ENCODE results near the gene VAV2. TPM values are rescaled to one million over a fixed set of nuclear protein-coding genes. Genes with fewer than 3 reads are reported as not detected.

Gene VAV2
- total RNA-seq, 2 donors from 2014 or later: 3.4 to 6.0 TPM

DNA sequence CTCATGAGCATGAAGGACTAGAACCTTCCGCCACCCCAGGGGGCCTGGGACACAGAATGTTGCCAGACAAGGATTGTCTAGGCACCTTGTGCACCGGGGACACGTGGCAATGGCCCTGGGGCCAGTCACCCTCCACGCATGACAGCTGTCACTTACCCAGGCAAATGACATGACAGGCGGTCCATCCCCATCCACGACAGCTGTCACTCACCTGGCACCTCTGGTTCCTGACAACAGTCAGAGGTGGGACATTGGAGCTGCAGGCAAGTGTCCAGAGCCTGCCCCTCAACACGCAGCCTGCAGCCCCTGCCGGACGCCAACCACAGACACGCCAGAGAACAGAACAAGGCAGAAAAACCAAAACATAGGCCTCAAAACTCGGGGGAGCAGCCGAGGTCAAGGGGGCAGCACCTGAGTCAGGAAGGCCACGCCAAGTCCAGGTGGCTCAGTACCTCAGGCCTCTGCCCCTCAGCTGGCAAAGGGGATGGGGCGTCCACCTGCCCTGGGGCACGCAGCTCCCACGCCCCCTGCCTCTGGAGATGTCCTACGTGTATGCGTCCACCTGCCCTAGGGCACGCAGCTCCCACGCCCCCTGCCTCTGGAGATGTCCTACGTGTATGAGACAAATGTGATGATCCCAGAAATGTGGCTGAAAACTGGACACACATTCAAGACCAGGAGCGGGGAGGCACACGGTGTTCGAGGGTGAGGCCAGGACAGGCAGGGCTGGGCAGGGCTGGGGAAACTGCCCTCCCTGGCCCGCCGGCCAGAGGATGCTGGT lies 14.5 kb downstream of the VAV2 start:
- DNase-seq (ENCODE audit: low spot score): no peak
- Histone ChIP-seq H3K4me1 (peaks cover 0 to 17% of the 10 kb centered on the region in 2 donors), H3K36me3 (no peaks in the 10 kb centered on the region), H3K9me3 (no peaks in the 10 kb centered on the region), H3K27me3 (no peaks in the 10 kb centered on the region), H3K27ac (no peak overlapping the region), H3K4me3 (no peak overlapping the region)
- TF ChIP-seq, protein P1, sequence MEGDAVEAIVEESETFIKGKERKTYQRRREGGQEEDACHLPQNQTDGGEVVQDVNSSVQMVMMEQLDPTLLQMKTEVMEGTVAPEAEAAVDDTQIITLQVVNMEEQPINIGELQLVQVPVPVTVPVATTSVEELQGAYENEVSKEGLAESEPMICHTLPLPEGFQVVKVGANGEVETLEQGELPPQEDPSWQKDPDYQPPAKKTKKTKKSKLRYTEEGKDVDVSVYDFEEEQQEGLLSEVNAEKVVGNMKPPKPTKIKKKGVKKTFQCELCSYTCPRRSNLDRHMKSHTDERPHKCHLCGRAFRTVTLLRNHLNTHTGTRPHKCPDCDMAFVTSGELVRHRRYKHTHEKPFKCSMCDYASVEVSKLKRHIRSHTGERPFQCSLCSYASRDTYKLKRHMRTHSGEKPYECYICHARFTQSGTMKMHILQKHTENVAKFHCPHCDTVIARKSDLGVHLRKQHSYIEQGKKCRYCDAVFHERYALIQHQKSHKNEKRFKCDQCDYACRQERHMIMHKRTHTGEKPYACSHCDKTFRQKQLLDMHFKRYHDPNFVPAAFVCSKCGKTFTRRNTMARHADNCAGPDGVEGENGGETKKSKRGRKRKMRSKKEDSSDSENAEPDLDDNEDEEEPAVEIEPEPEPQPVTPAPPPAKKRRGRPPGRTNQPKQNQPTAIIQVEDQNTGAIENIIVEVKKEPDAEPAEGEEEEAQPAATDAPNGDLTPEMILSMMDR (IDR thresholded peaks at IDR 0.05): no peak

GRCh38 chr9:133976887-133977286 lies 15.2 kb downstream of the VAV2 start:
- Histone ChIP-seq H3K27ac (no peak overlapping the region), H3K4me3 (no peak overlapping the region), H3K27me3 (no peaks in the 10 kb centered on the region), H3K4me1 (peaks cover 0 to 17% of the 10 kb centered on the region in 2 donors), H3K36me3 (no peaks in the 10 kb centered on the region), H3K9me3 (no peaks in the 10 kb centered on the region)
- TF ChIP-seq, protein P1 (IDR thresholded peaks at IDR 0.05): no peak
- no peak for DNase-seq (ENCODE audit: low spot score)

DNA sequence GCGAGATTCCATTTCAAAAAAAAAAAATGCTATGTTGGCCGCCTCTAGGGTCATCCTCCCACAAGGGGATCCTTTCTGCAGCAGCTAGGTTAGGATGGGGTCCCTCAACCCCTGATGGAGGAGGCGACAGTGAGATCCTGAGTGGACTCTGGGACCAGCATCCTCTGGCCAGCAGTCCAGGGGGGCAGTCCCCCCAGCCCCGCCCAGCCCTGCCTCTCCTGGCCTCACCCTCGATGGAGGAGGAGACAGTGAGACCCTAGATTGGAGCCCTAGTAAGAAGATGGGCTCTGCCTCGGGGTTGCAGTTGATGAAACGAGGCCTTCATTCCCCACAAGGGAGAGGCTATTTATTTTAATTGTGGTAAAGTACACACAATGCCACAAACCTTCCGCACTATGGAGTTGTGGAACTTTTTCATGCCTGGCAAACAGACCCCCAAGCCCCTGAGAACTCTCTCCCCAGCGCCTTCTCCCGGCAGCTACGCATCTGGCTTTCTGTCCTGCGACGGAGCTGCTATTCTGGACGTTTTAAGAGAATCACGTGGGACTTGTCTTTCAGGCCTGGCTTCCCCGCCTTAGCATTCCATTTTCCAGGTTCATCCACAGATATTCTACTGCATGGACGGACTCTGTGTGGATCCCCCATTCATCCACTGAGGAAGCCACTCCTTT lies 15.8 kb downstream of the VAV2 start:
- Histone ChIP-seq H3K4me1 (peaks cover 0 to 17% of the 10 kb centered on the region in 2 donors), H3K27ac (no peak overlapping the region), H3K36me3 (no peaks in the 10 kb centered on the region), H3K9me3 (no peaks in the 10 kb centered on the region), H3K4me3 (no peak overlapping the region), H3K27me3 (no peaks in the 10 kb centered on the region)
- no peak for DNase-seq (ENCODE audit: low spot score)
- TF ChIP-seq, protein P1 (IDR thresholded peaks at IDR 0.05): no peak

DNA sequence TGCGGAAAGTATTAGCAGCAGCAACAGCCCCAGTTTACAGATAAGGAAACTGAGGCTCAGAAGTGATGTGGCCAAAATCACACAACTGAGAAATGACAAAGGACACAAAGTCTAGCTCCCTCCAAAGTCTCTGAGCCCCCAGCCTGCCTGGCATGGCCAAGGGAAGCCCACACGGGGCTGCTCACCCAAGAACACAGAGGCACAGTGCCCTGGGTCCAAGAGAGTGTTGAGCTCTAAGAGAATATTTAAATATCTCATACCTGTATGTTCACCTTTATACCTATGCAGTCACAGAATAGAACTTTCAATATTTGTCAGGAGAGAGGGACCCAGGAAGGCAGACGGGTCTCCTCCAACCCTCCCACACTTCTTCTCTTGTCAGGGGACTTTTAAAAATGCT lies 16.6 kb downstream of the VAV2 start:
- Histone ChIP-seq H3K27ac (no peak overlapping the region), H3K9me3 (no peaks in the 10 kb centered on the region), H3K4me1 (peaks cover 0 to 17% of the 10 kb centered on the region in 2 donors), H3K36me3 (no peaks in the 10 kb centered on the region), H3K27me3 (no peaks in the 10 kb centered on the region), H3K4me3 (no peak overlapping the region)
- no peak for DNase-seq (ENCODE audit: low spot score)
- TF ChIP-seq, protein P1 (IDR thresholded peaks at IDR 0.05): no peak

DNA sequence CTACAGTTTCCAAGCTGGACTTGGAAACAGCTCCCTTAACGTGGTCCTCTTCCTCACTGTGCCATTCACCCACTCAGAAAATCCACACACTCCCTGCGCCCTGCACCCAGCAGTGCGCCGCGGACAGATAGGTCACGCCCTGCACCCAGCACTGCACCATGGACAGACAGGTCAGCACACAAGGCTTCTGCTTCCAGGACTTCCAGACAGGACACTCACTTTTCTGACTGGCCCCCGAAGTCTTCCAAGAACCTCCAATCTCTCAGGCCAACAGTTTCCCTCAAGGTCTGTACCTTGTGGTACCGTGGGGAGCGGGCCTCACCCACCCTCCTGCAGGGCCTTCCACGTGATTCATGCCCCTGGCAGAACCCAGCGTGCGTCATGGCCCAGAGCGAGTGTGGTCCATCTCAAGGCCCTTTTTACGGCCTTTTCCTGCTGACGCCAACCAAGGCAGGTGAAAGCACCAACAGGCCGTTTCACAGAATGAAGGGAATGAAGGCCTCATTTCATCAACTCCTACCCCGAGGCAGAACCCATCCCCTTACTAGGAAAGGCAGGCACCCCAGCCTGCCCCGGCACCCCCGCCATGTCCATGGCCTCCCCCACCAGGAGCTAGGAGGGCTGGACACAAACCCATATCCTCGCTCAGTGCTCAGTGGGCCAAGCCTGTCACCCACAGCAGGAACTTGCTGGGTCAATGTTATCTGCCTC lies 17.3 kb downstream of the VAV2 start:
- Histone ChIP-seq H3K4me1 (peaks cover 0 to 12% of the 10 kb centered on the region in 2 donors), H3K9me3 (no peaks in the 10 kb centered on the region), H3K36me3 (no peaks in the 10 kb centered on the region), H3K27ac (no peak overlapping the region), H3K4me3 (no peak overlapping the region), H3K27me3 (no peaks in the 10 kb centered on the region)
- no peak for DNase-seq (ENCODE audit: low spot score)
- TF ChIP-seq, protein P1 (IDR thresholded peaks at IDR 0.05): no peak
